ENCODE results near the gene MKNK2.

DNA sequence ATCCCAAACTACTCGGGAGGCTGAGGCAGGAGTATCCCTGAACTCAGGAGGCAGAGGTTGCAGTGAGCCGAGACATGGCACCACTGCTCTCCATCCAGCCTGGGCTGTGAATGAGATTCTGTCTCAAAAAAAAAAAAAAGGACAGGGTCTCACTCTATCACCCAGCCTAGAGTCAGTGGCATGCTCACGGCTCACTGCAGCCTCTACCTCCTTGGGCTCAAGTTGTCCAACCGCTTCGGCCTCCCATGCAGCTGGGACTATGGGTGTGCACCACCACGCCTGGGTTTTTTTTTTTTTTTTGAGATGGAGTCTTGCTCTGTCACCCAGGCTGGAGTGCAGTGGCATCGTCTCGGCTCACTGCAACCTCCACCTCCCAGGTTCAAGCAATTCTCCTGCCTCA lies 14.6 kb downstream of the MKNK2 start:
- TF ChIP-seq, protein P1, sequence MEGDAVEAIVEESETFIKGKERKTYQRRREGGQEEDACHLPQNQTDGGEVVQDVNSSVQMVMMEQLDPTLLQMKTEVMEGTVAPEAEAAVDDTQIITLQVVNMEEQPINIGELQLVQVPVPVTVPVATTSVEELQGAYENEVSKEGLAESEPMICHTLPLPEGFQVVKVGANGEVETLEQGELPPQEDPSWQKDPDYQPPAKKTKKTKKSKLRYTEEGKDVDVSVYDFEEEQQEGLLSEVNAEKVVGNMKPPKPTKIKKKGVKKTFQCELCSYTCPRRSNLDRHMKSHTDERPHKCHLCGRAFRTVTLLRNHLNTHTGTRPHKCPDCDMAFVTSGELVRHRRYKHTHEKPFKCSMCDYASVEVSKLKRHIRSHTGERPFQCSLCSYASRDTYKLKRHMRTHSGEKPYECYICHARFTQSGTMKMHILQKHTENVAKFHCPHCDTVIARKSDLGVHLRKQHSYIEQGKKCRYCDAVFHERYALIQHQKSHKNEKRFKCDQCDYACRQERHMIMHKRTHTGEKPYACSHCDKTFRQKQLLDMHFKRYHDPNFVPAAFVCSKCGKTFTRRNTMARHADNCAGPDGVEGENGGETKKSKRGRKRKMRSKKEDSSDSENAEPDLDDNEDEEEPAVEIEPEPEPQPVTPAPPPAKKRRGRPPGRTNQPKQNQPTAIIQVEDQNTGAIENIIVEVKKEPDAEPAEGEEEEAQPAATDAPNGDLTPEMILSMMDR (conservative IDR thresholded peaks at IDR 0.05 in 1 of 2, IDR thresholded peaks at IDR 0.05 in 1 of 2; ENCODE audit: low read depth in 1 of 2, low read length in 2 of 2) = no peak
- no peak for TF ChIP-seq EZH2 (IDR thresholded peaks at IDR 0.05; ENCODE audit: low read length, missing control alignments)

All from fibroblast of lung (primary cell).